Stimulated activated CD8-positive, alpha-beta memory T cell treated with anti-CD3 and anti-CD28 coated beads, Interleukin-4, amount 100 ng/mL, for 1 hour (primary cell): ENCODE data around the gene RGS19.
A peak's percentile ranks its signal among the peaks of the same experiment; 100 is the strongest.

Source experiments
- DNase-seq, 2 donors: peaks; one replicate each; pipeline ENCODE4 v3.0.0-alpha.2; 2020; ENCODE audit warnings: low read depth in 2 of 2, low spot score in 1 of 2

RGS19 gene

GRCh38 chr20:64077876-64078551 lies 1.3 kb downstream of the RGS19 start:
- peak in 1 of 2 donors; percentile 43 for DNase-seq

- DNase-seq = no peak
Observed at GRCh38 chr20:64077541-64077875, 1.8 kb downstream of the RGS19 start.

- no peak for DNase-seq
Observed at GRCh38 chr20:64077094-64077493, 2.2 kb downstream of the RGS19 start.

- DNase-seq = no peak
Observed at GRCh38 chr20:64076061-64076997, 3.0 kb downstream of the RGS19 start.

- no peak for DNase-seq
Observed at GRCh38 chr20:64075556-64075955, 3.8 kb downstream of the RGS19 start.

- DNase-seq = no peak
Observed at GRCh38 chr20:64074963-64075362, 4.4 kb downstream of the RGS19 start.

GRCh38 chr20:64074184-64074789 lies 5.0 kb downstream of the RGS19 start:
- no peak for DNase-seq

GRCh38 chr20:64073476-64074183 lies 5.7 kb downstream of the RGS19 start:
- DNase-seq = no peak

- no peak for DNase-seq
Observed at GRCh38 chr20:64072498-64073063, 6.7 kb downstream of the RGS19 start.

GRCh38 chr20:64071341-64072332 lies 7.7 kb downstream of the RGS19 start:
- DNase-seq = no peak

- no peak for DNase-seq
Observed at GRCh38 chr20:64070244-64070993, 8.9 kb downstream of the RGS19 start.

- no peak for DNase-seq
Observed at GRCh38 chr20:64069614-64070243, 9.6 kb downstream of the RGS19 start.

- no peak for DNase-seq
Observed at GRCh38 chr20:64069209-64069613, 10.1 kb downstream of the RGS19 start.

GRCh38 chr20:64068386-64069208 lies 10.7 kb downstream of the RGS19 start:
- DNase-seq = no peak

- DNase-seq = no peak
Observed at GRCh38 chr20:64067733-64068307, 11.5 kb downstream of the RGS19 start.

GRCh38 chr20:64067005-64067632 lies 12.2 kb downstream of the RGS19 start:
- DNase-seq = no peak

GRCh38 chr20:64065974-64066343 lies 13.4 kb downstream of the RGS19 start:
- DNase-seq = no peak
